GM21528 (cell line): ENCODE results near the gene SUZ12.
"Not testable (repeated sequence)": the region's sequence is repeated elsewhere in the genome, so short reads cannot be mapped to it uniquely, and the experiment has no call there.

Experiments used
- ATAC-seq: cut with Tn5 transposase; IDR thresholded peaks from one replicate; pipeline ENCODE4 v1.9.1; 2021; ENCODE audit warnings: mild to moderate bottlenecking, moderate library complexity; ENCODE audit not compliant: unreplicated experiment, low FRiP score

Gene SUZ12

DNA sequence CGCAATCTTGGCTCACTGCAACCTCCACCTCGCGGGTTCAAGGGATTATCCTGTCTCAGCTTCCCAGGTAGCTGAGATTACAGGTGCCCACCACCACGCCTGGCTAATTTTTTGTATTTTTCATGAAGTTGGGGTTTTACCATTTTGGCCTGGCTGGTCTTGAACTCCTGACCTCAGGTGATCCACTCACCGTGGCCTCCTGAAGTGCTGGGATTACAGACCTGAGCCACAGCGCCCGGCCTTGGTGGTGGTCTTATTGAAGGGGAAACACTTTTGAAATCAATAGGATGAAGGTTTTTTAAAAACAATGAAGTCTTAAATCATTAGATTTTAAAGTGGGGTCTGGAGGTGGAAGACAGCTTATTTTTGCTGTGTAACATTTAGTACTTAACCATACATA, 5.6 kb downstream of the SUZ12 start:
- ATAC-seq = not testable (repeated sequence)

GRCh38 chr17:31951953-31952352, 15.1 kb downstream of the SUZ12 start:
- not testable (repeated sequence) for ATAC-seq

- not testable (repeated sequence) for ATAC-seq
Observed at GRCh38 chr17:31964131-31964530, 27.3 kb downstream of the SUZ12 start.

DNA sequence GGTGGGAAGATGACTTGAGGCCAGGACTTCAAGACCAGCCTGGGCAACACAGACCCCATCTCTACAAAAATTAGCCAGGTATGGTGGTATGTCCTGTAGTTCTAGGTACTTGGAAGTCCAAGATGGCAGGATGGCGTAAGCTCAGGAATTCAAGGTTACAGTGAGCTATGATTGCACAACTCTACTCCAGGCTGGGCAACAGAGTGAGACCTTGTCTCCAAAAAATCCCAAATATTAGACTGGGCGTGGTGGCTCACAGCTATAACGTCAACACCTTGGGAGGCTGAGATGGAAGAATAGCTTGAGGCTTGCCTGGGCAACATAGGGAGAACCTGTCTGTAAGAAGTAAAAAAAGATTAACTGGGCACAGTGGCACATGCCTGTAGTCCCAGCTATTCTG, 30.8 kb downstream of the SUZ12 start:
- no peak for ATAC-seq

- ATAC-seq = not testable (repeated sequence)
Observed at GRCh38 chr17:31970416-31970815, 33.6 kb downstream of the SUZ12 start.

DNA sequence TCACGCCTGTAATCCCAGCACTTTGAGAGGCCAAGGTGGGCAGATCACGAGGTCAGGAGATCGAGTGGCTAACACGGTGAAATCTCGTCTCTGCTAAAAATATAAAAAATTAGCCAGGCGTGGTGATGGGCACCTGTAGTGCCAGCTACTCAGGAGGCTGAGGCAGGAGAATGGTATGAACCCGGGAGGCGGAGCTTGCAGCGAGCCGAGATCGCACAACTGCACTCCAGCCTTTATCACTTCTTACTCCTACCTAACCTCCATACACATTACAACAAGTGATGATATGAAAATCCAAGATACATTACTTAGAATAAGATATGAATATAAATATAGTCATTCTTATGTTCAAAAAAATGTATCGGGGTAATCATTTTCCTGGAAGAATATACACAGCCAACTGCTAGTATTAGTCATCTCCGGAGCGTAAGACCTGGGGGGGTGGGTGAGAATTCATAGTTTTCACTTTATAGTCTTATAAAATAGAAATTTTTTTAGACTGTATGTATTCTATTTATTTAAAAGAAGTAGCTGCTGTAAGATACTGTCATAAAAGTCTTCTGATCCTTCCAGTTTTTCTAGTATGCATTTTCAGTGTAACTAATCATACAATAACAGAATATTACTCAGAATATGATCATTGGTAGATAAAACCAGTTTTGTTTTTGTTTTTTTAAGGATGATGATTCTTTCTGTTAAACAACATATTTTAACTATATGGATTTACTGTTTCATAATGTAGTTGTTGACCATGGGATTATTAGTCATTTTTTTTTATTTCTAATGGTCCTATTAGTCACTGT, 37.7 kb downstream of the SUZ12 start:
- not testable (repeated sequence) for ATAC-seq

DNA sequence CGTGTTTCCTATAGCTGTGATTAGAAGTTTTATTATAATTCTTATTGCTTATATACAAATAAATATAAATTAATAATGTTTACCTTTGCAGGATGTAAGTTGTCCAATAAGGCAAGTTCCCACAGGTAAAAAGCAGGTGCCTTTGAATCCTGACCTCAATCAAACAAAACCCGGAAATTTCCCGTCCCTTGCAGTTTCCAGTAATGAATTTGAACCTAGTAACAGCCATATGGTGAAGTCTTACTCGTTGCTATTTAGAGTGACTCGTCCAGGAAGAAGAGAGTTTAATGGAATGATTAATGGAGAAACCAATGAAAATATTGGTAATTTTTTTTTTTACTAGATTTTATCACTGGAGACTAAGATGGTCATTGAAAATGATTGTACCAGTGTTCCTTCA, 38.6 kb downstream of the SUZ12 start:
- not testable (repeated sequence) for ATAC-seq

- ATAC-seq = not testable (repeated sequence)
Observed at GRCh38 chr17:31991821-31992220, 55.0 kb downstream of the SUZ12 start.

DNA sequence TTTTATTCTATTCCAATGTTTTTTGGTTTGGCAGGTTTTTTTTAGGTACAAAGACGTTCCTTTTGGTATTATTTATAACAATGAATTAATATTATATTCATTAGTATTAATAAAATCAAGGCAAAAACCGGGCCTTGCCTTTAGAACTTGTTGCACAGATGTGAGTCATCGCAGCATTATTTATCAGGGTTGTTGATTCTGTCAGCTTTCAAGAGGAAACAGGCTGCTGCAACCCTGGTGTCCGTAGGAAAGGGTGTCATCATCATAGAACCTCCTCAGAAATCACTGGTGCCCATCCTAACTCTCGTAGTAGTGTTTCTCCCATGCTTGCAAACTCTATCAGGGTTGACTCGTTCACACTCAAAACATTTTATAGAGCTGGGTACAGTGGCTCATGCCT, 60.2 kb downstream of the SUZ12 start:
- ATAC-seq = no peak

GRCh38 chr17:32006957-32007462, 70.2 kb downstream of the SUZ12 start, which contains the start of gene LRRC37B:
Gene LRRC37B (plus strand): TSS chr17:32007383. CDS start chr17:32021393, 14,010 bp downstream.
- peak; percentile 76 for ATAC-seq

GRCh38 chr17:32007463-32008298, 70.9 kb downstream of the SUZ12 start:
- ATAC-seq = peak; percentile 49

- ATAC-seq = no peak
Observed at GRCh38 chr17:32009262-32009542, 72.4 kb downstream of the SUZ12 start.

DNA sequence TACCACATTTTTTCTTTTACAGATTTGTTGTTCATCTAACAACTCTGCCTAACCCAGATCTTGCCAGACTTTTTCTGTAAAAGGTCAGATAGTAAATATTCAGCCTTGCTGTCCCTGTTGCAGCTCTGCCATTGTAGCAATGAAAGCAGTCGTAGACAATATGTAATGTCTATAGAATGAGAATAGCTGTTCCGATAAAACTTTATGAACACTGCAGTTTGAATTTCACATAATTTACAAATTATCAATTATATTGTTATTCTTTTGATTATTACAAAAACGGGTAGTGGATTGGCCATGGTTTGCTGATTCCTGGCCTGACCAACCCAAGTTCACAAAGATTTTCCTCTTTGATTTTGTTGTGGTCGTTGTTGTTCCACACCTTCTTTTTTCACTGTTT, 73.3 kb downstream of the SUZ12 start:
- ATAC-seq = no peak

DNA sequence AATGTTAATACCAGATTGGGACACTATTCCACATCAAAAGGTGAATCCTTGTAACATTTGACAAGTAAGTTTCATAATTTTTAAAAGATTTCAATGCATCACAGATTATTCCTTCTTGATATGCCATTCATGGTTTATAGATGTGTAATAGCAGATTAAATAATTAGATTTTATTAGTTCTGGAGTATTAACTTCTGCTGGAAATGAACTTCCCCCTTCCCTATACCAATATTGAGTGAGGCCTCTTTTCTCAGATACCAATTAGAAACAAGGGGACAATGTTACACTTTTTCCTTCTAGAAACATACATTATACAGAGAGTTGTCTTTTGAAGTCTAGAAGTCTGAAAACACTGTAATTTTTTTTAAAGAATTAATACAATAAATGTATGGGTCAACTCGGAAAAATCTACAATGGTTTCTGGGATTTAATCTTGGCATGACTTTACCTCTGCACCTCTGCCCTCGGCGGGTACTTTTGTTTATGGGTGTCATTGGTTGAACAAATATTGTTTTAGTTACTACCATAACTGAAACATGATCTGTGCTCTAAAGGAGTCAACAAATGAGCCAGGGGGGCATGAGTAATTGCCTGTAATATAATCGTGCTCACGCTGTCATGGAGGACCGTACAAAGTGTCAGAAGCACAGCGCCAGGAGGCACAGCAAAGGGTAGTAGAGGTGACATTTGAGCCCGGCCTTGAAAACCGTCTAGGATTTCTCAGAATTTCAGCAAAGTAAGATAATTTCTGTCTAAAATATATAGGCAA, 78.6 kb downstream of the SUZ12 start:
- ATAC-seq = no peak

DNA sequence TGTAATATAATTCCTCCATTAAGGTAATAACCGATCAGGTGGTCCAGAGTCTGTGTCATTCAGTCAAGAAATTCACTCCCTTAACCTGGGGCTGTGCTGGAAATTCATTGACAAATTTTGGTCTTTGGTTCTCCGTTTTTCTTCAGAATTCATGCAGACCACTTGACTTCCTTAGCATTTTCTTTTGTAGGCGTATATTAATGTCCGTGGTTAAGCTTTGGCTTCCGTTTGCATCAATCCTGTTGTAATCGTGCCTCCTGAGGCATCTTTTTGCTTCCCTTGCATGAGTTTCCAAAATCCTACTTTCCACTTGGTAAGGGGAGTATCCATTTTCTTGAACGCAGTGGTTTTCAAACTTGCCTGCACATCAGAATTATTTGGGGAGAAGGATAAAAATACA, 79.4 kb downstream of the SUZ12 start:
- no peak for ATAC-seq

DNA sequence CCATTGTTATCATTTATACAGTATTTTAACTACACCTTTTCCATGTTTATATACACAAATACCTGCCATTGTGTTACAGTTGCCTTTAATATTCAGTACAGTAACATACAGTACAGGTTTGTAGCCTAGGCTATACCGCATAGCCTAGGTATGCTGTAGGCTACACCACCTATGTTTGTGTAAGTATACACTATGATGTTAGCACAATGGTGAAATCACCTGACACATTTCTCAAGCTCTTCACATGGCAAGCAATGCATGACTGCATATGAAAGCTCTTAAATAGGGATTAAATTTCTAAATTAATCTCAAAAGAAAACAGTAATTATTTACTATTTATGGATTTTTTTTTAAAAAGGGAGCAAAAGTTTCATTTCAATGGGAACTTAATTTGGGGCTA, 82.4 kb downstream of the SUZ12 start:
- no peak for ATAC-seq

DNA sequence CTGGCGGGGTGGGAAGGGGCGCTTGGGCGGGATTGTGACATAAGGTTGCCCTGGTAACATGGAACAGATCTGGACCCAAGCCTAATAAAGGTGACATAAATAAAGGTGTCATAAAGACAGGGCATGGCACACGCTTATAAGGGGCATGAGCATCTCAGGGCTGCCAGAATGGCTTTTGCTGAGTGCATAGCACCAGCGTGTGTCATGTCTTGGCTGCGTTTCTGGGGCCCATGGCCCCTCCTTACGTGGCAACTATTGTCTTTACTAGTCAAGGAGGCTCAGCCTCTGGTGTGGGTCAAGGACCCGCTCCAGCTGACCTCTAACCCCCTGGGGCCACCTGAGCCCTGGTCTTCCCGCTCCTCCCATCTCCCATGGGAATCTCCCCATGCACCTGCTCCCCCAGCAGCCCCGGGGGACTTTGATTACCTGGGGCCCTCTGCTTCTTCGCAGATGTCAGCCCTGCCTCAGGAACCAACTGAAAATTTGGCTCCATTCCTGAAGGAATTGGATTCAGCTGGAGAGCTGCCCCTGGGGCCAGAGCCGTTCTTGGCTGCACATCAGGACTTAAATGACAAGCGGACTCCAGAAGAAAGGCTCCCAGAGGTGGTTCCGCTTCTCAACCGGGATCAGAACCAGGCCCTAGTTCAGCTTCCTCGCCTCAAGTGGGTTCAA, 84.3 kb downstream of the SUZ12 start:
- no peak for ATAC-seq

DNA sequence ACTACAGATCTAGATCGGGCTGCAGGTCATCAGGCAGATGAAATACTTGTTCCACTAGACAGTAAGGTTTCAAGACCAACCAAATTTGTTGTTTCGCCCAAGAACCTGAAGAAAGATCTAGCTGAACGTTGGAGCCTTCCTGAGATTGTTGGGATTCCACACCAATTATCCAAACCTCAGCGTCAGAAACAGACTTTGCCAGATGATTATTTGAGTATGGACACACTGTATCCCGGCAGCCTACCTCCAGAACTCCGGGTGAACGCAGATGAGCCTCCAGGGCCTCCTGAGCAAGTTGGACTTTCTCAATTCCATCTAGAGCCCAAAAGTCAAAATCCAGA, 84.8 kb downstream of the SUZ12 start:
- ATAC-seq = no peak

GRCh38 chr17:32022554-32022953, 85.7 kb downstream of the SUZ12 start:
- ATAC-seq = not testable (repeated sequence)

- ATAC-seq = not testable (repeated sequence)
Observed at GRCh38 chr17:32027271-32027670, 90.5 kb downstream of the SUZ12 start.
